HG03097 (cell line): Measurements from ENCODE around the gene INPP1.
"Not testable (repeated sequence)": the region's sequence is repeated elsewhere in the genome, so short reads cannot be mapped to it uniquely, and the experiment has no call there.

ENCODE experiments used
- ATAC-seq: cut with Tn5 transposase; IDR thresholded peaks from one replicate; pipeline ENCODE4 v1.9.1; 2021; ENCODE audit not compliant: unreplicated experiment, low FRiP score

INPP1 gene

GRCh38 chr2:190333395-190333794 lies 10.0 kb upstream of the INPP1 start:
- no peak for ATAC-seq

- ATAC-seq, result no peak
Measured at GRCh38 chr2:190333928-190334327, 9.5 kb upstream of the INPP1 start.

- no peak for ATAC-seq
Measured at GRCh38 chr2:190334479-190335224, 8.7 kb upstream of the INPP1 start.

- no peak for ATAC-seq
Measured at GRCh38 chr2:190335225-190335559, 8.2 kb upstream of the INPP1 start.

GRCh38 chr2:190335584-190335983 lies 7.8 kb upstream of the INPP1 start:
- not testable (repeated sequence) for ATAC-seq

- no peak for ATAC-seq
Measured at GRCh38 chr2:190336420-190336819, 7.0 kb upstream of the INPP1 start.

- no peak for ATAC-seq
Measured at GRCh38 chr2:190338453-190338852, 4.9 kb upstream of the INPP1 start.

- no peak for ATAC-seq
Measured at GRCh38 chr2:190339394-190339793, 4.0 kb upstream of the INPP1 start.

- ATAC-seq, result no peak
Measured at GRCh38 chr2:190340369-190340768, 3.0 kb upstream of the INPP1 start.

GRCh38 chr2:190342611-190343010 lies 778 bp upstream of the INPP1 start:
- no peak for ATAC-seq

GRCh38 chr2:190343089-190343535 lies 277 bp upstream of the INPP1 start:
- peak; percentile 36 for ATAC-seq

GRCh38 chr2:190344276-190344827 lies 963 bp downstream of the INPP1 start:
- ATAC-seq, result peak; percentile 71

GRCh38 chr2:190350371-190350770 lies 7.0 kb downstream of the INPP1 start:
- ATAC-seq, result no peak

GRCh38 chr2:190351955-190352354 lies 8.6 kb downstream of the INPP1 start:
- ATAC-seq, result no peak

- no peak for ATAC-seq
Measured at GRCh38 chr2:190352668-190353536, 9.5 kb downstream of the INPP1 start.

GRCh38 chr2:190353537-190353899 lies 10.1 kb downstream of the INPP1 start:
- ATAC-seq, result no peak

GRCh38 chr2:190354003-190354690 lies 10.8 kb downstream of the INPP1 start:
- no peak for ATAC-seq

GRCh38 chr2:190355968-190356644 lies 12.7 kb downstream of the INPP1 start:
- no peak for ATAC-seq

- ATAC-seq, result no peak
Measured at GRCh38 chr2:190357600-190357999, 14.2 kb downstream of the INPP1 start.

- ATAC-seq, result not testable (repeated sequence)
Measured at GRCh38 chr2:190358655-190359448, 15.5 kb downstream of the INPP1 start.
